Left lobe of liver (tissue), 2 donors: ENCODE measurements around the gene CPNE4. TPM values are rescaled to one million over a fixed set of nuclear protein-coding genes. Genes with fewer than 3 reads are reported as not detected.
"Not testable (repeated sequence)": the region's sequence is repeated elsewhere in the genome, so short reads cannot be mapped to it uniquely, and the experiment has no call there.

Source experiments
- ATAC-seq: fragments of 200-7000 bp; cut with Tn5 transposase; one replicate; pipeline ENCODE4 v1.9.1; 2020; ENCODE audit warnings: mild to moderate bottlenecking, moderate library complexity
- DNase-seq: peaks from one replicate; pipeline ENCODE4 v3.0.0-alpha.2; 2020; ENCODE audit warnings: low spot score
- total RNA-seq: library from RNA; stranded (reverse); gene quantifications from one replicate; pipeline ENCODE4 v1.2.1, GENCODE V29; 2021
- donor health status: DM: no; HTN: no; CAD: no; lungs with moderate emphysema.
- donor health status: DM: no; HTN: yes; CAD: no.

Gene CPNE4
- total RNA-seq: not detected

DNA sequence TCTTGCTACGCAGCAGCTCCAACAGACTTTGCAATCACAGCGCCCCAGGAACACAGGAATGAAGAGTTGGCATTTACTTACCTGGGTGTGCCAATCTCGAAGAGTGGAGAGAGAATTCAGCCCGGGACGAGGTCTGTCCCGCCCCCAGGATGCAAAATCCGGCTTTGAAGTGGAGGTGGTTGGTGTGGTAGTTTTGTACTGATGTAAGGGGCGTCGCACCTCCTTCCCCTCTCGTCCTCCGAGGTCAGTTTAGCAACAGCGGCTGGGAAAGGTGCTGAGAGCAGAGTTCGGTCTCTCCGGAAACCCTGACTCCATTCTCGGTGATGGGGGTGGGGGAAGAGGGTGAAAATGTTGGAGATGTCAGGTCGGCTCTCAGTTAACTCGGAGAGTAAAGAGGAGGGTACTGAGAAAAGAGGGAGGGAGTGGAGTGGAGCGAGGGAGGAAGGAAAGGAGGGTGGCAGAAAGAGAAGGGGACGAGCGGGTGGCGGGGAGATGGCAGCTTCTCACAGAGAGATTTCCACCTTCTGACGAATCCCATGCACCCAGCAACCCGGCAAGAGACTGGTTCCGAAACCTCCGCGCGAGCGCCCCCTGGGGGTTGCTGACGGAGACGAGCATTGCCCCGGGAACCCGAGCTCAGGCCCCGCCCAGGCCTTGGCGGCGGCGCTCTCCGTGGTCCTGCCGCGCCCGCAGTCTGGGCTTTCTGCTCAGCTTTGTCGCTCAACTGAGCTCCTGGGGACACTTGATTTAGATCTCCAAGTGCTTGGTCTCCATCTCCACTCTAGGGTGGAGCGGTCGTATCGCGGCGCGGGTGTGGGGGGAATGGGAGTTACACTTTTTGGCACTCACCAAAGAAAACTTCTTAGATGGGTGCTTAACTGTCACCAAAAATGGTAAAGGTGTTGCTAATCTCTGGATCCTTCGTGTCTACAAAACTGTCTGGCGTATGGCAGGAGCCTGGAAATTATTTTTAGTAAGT lies at the start of gene CPNE4:
CPNE4 (minus strand) TSS at position 529 of the 979 bp plus-strand sequence.
- peak; percentile 52 for DNase-seq
- ATAC-seq: peak; percentile 96

DNA sequence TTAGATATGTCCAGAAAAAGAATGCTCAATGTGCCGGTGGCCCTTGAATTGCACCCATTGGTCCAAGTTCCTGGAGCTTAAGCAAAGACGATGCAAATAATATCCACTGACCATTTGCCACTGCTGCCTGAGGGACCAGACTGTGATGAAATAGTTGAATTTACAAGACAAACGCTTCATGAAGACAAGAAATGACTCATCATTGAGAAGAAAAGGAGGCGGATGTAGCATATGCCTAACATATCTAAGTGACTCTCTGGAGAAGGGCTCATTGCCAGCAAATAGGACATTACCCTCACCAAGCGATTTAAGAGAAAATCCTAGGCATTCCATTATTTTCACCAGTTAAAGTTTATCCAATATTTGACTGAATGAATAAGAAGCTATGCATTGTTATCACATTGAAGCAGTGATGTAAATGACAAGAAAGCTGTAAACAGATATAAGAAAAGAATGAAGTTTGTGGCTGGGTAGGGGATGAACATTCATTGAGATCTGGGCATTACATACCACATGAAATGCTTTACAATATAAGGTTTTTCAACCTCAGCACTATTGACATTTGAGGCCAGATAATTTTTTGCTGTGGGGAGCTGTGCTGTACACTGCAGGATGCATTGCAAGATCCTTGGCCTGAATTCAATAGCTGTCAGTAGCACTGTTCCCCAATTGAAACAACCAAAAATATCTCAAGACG lies 48.9 kb upstream of the CPNE4 start:
- DNase-seq (no peak), ATAC-seq (no peak)

- peak; percentile 27 for ATAC-seq
Observed at GRCh38 chr3:132083159-132083558, 48.3 kb upstream of the CPNE4 start.

DNA sequence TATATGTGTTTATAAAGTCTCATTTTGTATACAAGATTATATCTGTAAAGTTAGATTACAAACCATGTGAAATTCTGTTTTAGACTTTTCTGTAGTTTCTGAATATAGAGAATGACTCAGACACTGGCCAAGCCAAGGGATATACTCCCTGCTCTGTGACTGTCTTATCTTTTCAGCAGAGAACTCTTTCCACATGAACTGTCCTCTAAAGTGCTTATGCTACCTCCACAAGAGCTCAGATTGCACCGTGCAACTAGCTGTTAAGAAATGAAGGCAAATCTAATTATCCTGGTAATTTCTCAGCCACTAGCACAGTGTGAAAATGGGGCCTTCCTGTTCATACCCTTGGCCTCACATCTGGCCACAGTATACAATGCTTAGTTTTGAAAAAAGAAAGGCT lies 44.3 kb upstream of the CPNE4 start:
- ATAC-seq (no peak), DNase-seq (no peak)

More at GRCh38 chr3:132083159-132083558, 48.3 kb upstream of the CPNE4 start:
- no peak for DNase-seq

DNA sequence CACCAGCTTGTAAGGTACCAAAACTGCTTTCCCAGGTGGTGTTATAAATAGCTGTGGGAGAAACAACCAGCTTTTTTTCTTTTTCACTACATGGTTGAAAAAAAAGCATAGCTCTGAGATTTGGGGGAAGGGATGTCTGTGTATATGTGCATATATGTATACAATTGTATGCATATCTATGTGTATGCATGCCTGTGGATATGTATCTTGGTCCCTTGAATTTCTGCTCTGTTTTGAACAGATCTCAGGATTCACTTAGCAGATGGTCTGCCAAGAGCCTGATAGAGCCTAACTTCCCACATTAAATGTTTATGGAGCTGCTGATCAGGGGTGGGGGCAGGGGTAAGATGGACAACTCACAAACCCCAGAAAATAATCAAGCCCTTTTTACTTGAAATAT lies 39.0 kb upstream of the CPNE4 start:
- ATAC-seq (no peak), DNase-seq (no peak)

GRCh38 chr3:132071043-132071442 lies 36.2 kb upstream of the CPNE4 start:
- DNase-seq: no peak
- ATAC-seq: no peak

DNA sequence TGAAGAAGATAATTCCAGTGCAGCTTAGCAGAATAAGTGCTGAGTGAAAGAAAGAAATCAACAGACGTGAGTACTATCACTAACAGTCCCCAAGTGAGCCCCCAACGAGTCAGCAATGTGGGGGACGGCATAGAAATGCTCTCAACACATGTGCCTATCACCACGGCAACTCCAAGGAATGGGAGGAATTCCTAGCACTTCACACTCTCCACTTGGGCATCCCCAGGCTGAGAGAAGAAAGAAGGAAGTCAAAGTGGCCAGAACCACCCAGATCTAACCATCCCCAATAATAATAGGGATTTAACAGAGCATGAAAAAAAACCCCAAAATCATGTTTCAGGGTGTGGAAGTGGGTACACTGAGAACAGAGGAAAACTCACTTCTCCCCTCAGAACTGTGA lies 29.3 kb upstream of the CPNE4 start:
- DNase-seq: no peak
- no peak for ATAC-seq

GRCh38 chr3:132062535-132062934 lies 27.7 kb upstream of the CPNE4 start:
- ATAC-seq (no peak), DNase-seq (no peak)

- DNase-seq (no peak), ATAC-seq (no peak)
Observed at GRCh38 chr3:132055872-132056271, 21.1 kb upstream of the CPNE4 start.

GRCh38 chr3:132047209-132047608 lies 12.4 kb upstream of the CPNE4 start:
- DNase-seq: no peak
- no peak for ATAC-seq

GRCh38 chr3:132044874-132045273 lies 10.1 kb upstream of the CPNE4 start:
- ATAC-seq, DNase-seq: not testable (repeated sequence)

DNA sequence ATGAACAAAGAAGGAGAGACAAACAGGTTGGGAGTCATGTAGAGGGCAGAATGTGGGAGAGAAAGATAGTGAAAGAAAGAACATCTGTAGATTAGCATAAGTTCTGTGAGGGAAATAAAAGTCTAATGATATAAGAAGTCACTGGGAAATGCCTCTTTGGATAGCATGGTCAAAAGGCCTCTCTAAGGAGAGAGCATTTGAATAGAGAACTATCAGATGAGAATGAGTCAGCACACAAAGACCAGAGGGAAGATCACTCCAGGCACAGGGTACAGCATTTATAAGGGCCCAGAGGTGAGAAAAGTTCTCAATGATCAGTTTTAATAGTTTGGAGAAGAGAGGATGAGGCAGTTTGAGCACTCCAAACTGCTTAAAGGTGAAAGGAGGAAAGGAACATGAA lies 7.9 kb upstream of the CPNE4 start:
- DNase-seq: no peak
- no peak for ATAC-seq

DNA sequence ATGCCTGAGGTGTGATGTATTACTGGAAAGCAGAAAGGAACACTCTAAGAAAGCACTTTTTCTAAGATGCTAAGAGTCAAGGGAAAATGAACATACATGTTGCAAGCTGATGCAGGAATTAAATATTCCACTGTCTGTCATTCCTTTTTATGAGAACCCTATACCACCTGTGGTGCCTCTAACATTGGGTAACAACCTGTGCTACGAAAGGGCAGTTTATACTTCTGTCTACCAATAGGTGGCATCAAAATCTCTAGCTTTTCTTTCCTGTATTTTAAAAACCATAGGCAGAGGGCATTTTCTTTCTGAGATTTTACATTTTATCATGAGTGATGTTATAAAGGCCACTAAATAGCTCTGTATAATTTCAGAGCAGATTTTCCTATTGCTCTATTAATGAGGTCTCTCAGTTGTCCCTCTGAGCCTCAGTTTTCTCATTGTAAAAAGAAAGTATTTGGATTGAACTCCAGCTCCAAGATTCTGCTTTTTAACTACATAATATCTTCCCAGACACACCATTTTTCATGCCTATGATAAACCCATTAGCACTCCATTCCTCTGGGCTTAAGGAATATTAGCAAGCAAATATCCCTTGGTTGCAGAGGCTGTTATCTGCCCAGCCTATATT lies 3.5 kb upstream of the CPNE4 start:
- ATAC-seq: peak; percentile 82
- no peak for DNase-seq

DNA sequence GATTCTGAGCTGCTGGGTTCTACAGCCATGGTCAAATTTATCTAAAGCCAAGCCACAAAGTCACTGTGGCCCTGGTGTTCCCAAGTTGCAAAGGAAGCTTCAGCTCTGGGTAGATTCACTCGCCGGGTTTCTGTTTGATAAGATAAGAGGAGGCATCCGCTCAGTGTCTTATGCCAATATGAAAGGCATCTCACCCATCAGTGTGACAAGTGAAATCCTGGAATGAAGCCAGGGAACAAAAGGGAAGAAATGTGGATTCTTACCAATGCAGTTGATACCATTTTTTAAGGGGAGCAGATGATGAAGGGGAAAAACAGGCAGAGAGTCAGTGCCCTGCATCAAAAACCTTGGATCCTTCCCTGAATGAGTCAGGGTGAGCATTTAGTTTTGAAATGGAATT lies 2.8 kb upstream of the CPNE4 start:
- ATAC-seq (no peak), DNase-seq (no peak)

- DNase-seq: no peak
- no peak for ATAC-seq
Observed at GRCh38 chr3:132037056-132037455, 2.2 kb upstream of the CPNE4 start.

DNA sequence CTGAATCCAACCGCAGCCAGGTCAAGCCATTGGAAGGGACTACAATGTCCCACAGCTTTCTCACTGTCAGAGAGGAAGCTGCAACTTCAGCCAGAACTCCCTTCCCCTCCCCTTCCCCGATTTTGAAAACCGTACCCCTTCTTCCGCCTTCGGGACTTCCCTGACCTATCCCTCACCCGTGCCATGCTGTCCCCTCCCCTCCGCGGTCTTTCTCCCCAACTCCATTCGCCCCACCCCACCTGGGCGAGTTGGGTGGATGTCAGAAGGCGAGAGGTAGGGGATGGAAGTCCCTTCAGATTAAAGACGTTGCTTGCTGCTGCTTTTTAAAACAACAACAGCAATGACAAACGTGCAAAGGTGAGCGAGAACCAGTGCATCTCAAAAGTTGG lies 723 bp downstream of the CPNE4 start:
- ATAC-seq: no peak
- DNase-seq: no peak

GRCh38 chr3:132033471-132033870 lies 1.3 kb downstream of the CPNE4 start:
- ATAC-seq (no peak), DNase-seq (no peak)

DNA sequence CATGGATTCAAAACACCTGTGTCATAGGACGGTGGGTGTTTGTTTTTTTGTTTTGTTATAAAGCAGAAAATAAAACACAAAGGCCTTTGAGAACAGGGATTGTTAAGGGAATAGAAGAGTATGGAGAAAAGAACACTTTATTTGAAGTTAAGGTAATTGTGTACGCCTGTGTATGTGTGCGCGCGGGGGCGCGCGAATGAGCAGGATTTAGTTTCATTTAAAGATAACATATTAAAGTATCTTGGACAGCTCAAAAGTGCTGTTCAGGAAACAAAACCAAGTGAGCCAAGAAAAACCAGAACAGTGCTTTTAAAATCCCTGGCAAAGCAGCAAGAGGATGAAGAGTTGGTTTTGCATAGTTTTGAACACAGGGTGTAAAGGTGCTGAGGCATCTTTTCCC lies 1.9 kb downstream of the CPNE4 start:
- no peak for DNase-seq
- ATAC-seq: no peak

DNA sequence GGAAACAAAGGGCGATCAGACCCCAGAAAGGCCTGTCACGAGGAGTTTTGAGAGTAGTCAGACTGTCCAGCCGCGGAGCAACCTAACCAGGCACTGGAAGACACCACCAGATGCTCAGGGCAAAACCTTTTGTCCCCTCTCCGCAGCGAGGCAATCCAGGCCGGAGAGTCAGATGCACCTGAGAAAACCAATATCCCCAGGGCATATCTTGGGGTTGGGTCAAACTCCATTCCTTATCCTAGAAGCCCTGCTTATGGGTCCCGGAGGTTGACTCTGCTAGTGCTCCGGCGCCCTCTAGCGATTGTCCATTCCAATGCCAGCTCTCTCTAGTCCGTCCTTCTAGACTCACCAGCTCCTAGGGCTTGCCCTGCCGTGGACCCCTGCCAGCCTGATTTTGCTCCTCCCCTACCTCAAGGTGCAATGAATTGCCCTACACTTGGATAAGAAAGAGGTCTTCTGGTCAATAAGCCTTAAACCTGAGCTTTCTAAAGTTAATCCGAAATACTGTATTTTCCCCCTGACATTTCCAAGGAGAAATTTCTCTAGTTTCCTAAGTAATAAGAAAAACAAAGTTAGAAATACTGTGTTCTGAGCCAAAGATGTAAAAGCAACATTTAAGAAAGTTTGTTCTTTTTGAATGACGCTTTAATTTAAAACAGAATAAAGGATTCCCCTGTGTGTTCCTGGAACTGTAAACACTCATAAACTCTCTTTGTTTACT lies 5.5 kb downstream of the CPNE4 start:
- ATAC-seq (peak; percentile 99), DNase-seq (peak; percentile 75)

- ATAC-seq: no peak
- DNase-seq: no peak
Observed at GRCh38 chr3:132022914-132023313, 11.9 kb downstream of the CPNE4 start.

- DNase-seq (no peak), ATAC-seq (no peak)
Observed at GRCh38 chr3:132020058-132020457, 14.8 kb downstream of the CPNE4 start.
